ENCODE results near the gene RTCA.
"Not testable (repeated sequence)": the region's sequence is repeated elsewhere in the genome, so short reads cannot be mapped to it uniquely, and the experiment has no call there.

RTCA gene

DNA sequence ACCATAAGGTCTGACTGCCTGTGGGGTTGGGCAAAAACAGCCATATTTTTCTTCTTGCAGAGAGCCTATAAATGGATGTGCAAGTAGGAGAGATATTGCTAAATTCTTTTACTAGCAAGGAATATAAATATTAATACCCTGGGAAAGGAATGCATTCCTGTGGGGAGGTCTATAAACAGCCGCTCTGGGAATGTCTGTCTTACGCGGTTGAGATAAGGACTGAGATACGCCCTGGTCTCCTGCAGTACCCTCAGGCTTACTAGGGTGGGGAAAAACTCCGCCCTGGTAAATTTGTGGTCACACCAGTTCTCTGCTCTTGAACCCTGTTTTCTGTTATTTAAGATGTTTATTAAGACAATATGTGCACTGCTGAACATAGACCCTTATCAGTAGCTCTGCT is 1.9 kb upstream of the RTCA start:
- DNase-seq, result not testable (repeated sequence)

DNA sequence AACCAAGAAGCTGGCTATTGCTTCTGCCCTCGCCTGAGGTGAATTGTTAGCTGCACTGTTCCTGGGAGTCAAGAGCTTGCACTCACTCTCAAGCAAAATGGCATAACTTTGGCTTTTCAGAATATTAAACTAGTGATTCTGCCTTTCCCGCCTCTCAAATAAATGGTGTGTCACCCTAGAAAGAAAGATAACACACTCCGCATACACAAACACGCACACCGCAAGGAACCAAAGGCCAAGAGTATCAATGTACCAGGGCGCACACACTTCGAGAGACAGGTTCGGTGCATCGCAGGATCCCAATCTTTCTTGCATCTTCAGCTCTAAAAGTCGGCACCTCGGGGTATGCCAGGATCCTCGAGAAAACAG is 470 bp upstream of the RTCA start:
- DNase-seq, result no peak

DNA sequence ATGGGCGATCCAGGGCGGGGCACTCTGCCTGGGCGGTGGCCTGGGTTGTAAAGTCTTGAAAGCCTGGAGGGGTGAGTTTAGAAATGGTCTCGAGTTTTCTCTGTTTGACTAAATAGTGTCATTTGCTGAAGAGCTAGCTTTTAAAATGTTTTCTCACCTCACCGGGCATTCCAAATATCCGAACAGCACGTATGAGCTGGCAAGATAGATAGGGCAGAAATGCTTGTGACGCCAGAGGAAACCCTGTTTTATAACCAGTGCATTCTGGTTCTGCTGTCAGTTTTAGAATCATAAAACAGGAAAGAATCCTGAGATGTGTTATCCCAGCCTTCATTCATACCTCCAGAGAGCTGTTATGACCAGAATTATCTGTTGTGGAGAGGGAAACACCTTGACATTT is 725 bp downstream of the RTCA start:
- DNase-seq, result no peak

DNA sequence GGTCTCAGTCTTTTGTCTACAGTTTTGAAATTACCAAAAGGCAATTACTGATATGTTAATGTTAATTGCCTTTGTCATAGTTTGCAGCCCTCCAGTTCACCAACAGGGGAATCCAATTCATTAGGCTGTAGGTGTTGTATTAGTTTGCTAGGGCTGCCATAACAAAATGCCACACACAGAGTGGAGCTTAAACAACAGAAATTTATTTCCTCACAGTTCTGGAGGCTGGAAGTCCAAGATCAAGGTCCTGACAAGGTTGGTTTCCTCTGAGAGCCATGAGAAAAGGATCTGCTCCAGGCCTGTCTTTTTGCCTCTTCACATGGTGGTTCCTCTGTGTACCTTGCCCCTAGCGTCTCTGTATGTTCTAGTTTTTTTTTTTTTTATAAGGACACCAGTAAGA is 1.3 kb downstream of the RTCA start:
- no peak for DNase-seq

DNA sequence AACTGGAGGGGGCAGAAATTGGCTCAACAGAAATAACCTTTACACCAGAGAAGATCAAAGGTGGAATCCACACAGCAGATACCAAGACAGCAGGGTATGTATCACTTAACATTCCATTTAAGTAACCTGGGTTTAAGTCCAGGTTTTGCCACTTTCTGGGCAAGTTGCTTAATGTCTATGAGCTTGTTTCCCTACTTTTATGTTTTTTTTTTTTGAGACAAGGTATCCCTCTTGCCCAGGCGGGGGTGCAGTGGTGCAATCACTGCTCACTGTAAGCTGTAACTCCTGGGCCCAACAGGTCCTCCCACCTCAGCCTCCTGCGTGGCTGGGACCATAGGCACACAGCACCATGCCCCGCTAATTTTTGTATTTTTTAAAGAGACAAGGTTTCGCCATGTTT is 2.2 kb downstream of the RTCA start:
- DNase-seq, result no peak

DNA sequence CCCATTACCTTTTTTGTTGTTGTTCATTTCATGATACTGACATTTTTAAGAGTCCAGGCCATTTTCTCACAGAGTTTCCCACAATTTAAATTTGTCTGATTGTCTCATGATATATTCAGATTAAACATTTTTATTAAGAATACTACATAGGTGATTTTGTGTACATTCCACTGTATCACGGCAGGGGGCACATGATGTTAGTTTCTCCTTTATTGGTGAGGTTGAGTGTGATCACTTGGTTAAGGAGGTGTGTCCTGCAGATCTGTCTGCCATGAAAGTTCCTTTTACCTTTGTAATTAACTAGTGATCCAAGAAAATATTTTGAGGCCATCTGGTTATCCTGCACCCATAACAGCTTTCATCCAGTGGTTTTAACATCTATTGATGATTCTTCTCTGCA is 11.8 kb downstream of the RTCA start:
- DNase-seq, result no peak

DNA sequence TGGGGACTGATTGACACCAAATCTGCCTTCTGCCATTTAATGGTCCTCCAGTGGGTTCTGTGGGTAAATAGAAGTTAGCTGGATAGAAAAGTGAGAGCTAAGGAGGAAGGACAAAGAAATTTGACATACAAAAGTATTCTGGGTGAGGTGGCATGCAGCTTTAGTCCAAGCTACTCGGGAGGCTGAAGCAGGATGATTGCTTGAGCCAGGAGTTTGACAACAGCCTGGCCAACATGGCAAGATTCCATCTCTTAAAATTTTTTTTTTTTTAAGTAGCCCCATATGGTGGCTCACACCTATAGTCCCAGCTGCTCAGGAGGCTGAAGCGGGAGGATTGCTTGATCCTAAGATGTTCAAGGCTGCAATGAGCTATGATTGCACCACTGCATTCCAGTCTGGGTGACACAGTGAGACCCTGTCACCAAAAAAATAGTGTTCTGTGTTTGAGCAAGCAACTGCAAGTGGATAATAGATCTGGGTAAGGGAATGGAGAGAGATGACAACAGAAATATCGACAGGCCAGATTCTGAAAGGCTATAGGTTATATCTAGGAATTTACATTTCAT is 13.4 kb downstream of the RTCA start:
- no peak for DNase-seq

DNA sequence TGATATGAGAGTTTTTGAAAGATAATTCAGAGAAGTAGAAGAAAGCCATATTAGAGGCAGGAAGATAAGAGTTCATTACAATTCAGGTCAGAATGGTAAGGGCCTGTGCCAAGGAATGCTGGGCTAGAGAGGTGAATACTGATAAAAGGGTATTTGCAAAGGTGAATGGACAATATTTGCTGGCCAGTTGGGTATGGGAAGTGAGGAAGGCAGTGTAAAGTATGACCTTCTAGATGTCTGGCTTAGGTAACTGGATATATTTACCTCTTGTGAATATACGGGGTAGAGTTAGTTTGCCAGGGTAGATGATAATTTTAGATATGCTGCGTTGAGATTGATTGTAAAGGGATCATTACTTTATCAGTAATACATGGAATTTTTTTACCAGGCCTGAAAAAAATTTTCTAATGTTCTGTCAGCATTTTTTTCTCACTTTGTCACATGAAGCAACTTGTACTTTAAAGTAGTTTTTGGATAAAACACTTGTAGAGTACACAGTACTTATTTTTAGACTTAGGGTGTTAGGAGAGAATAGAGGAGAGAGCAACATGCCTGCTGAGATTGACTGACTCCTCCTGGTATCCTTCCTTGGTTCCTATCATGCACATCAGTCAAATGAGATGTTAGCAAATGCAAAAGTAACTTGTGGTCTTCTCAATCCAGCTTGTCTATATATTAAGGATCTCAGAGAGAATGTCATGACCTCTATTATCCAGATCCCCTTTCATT is 14.1 kb downstream of the RTCA start:
- no peak for DNase-seq

DNA sequence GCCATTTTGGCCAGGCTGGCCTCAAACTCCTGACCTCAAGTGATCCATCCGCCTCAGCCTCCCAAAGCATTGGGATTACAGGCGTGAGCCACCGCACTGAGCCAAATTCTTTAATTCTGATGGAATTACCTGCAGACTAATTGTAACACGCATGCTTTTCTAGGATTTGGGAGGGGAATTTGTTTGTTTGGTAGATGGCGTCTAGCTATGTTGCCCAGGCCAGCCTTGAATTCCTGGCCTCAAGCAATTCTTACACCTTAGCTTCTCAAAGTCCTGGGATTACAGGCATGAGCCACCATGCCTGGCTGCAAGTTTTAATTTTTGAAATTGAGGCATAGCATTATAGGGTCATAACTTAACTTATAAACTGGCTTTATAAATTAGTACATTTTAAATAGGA is 18.6 kb downstream of the RTCA start:
- no peak for DNase-seq

DNA sequence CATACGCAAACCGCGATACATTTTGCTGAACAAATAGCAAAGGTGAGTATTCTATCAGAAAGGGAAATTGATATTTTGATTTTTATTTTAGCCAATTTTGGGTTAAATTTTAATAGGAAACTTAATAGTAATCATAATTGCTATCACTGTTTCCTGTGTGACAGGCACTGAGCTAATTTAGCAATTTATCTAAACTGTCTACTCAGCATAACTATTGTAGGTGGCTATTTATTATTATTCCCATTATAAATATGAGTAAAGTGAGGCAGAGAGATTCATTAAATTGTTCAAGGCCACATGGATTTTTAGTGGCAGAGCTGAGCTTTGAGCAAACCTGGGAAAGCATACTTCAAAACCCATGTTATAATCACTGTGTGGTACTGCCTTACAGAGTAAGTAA is 21.1 kb downstream of the RTCA start:
- no peak for DNase-seq

DNA sequence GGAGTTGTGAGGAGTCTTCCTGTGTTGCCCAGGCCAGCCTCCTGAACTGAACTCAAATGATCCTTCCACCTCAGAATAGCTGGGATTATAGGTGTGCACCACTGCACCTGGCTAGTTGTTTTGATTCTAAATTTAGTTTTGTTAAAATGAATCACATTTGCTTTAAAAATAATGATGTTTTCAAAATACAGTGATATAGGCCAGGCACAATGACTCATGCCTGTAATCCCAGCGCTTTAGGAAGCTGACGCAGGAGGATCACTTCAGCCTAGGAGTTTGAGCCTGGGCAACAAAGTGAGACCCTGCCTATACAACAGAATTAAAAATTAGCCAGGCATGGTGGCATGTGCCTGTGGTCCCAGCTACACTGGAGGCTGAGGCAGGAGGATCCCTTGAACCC is 24.3 kb downstream of the RTCA start:
- no peak for DNase-seq

DNA sequence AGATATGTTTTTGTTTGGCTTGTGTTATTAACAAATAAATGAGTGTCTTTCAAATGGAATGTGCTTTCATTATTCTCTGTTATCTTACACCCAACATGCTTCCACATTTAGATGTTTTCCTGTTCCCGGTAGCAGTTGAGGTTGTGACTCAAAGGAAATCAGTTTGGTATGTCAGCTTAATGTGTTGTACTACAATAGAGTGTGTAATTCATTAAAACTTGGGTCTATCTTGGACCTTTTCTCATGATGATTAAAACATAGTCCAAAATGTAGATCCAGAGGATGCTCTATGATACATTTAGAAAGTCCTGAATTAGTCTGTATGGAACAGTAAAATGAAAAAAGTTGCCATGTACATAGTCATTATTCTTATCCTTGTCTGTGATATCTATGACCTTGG is 26.7 kb downstream of the RTCA start:
- DNase-seq, result no peak

DNA sequence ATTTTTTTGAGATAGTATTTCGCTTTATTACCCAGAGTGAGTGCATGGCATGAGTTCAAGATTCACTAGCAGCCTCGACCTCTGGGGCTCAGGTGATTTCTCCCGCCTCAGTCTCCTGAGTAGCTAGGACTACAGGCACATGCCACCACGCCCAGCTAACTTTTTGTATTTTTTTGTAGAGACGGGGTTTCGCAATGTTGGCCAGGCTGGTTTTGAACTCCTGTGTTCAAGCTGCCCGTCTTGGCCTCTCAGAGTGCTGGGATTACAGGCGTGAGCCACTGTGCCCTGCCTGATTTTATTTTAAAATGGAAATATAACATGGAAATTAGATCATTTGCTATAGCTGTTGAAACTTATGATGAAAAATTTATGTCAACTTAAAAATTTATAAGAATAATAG is 30.1 kb downstream of the RTCA start:
- DNase-seq, result no peak

DNA sequence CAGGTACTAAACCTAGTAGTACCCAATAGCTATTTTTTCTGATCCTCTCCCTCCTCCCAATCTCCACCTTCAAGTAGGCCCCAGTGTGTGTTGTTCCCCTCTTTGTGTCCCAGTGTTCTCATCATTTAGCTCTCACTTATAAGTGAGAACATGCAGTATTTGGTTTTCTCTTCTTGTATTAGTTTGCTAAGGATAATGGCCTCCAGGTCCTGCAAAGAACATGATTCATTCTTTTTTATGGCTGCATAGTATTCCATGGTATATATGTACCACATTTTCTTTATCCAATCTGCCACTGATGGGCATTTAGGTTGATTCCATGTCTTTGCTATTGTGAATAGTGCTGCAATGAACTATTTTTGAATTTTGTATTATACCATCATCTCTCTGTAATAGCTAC is 31.0 kb downstream of the RTCA start:
- DNase-seq, result not testable (repeated sequence)

DNA sequence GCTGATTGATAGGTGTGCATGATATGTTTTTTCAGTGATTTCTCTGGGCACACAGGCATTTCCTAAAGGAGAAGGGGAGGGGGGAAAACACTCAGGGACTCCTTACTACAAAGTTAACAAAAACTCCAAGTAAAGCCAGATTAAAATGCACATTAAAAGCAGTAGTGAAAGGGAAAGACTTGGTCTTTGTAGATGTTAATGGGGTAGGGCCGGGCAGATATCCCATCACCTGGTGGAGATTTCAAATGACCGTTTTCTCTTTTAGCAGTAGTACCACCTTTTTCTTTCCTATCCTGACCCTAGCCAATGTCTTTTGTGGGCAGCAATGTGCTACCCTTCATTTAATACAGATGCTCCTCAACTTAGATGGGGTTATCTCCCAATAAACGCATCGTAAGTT is 32.5 kb downstream of the RTCA start:
- DNase-seq, result no peak

DNA sequence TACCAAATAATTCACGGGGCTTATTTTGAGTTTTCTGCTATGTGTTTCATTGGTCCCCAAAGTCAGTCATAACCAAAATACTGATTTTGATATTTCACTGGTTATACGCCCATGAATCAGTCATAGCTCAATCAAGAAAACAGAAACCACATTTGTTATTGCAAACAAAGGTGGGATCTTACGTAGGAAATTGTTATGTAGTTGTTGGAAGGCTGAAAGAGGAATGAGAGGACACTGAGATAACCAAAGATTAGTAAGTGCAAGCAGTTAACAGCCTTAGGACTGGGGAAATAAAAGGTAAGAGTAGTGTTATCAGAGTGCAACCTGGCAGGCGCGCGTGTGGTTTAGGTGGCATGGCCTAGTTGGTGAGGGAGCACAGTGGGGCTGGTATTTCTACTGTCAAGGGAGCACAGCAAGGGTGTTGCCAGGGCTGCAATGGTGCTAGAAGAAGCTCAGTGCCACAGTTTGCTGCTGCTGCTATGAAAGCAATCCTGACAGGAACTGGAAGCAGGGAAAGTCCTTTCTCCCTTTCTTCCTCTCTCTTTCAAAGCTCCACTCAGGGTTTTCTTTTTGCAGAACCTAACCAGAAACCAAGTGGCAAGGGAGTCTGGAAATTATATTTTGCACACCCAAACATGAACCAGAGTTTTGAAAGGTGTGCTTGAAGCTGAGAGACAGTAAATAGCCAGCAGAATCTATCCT is 33.7 kb downstream of the RTCA start:
- DNase-seq, result no peak

DNA sequence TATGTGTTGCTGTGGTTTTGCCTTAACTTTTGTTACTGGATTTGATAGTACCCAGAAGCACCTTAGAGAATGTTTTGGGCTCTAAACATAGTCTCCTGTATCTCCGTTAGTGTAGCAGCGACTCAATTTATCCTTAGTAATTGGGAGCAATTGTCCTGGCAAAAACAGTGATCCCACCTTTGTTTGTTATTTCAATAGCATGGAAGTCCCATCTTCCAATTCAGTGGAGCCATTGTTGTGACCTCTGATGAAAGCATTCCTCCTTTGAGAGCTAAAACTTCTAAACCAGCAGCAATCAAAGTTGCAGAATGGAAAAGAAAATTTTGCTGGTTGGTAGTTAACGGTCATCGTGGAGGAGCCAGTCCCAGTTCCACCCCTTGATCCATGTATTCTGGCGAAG is 34.7 kb downstream of the RTCA start:
- DNase-seq, result no peak

DNA sequence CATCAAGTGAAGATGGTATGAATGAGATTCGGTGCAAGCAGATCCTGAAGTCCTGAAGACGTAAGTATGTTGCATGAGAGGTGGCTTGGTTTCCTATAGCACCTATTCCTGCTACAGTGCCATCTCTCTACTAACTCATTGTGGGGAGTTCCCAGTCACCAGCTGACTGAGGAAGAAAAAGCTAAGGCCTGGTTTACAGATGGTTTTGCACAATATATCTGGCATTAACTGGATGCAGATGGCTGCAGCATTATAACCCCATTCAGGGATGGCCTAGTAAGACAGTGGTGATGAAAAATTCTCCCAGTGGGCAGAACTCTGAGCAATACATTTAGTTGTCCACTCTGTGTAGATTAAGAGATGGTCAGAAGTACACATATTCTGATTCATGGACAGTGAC is 36.7 kb downstream of the RTCA start:
- no peak for DNase-seq

DNA sequence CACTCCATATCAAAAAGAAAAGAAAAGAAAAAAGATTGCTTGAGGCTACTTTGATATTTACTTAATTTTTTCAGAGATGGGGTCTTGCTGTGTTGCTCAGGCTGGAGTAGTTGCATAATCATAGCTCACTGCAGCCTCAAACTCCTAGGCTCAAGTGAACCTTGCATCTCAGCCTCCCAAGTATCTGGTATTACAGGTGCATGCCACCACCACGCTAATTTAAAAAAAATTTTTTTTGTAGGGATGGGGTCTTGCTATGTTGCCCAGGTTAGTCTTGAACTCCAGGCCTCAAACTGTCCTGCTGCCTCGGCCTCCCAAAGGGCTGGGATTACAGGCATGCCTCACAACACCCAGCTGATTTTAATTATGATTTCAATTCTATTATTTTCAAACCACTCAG is 38.2 kb downstream of the RTCA start:
- no peak for DNase-seq

DNA sequence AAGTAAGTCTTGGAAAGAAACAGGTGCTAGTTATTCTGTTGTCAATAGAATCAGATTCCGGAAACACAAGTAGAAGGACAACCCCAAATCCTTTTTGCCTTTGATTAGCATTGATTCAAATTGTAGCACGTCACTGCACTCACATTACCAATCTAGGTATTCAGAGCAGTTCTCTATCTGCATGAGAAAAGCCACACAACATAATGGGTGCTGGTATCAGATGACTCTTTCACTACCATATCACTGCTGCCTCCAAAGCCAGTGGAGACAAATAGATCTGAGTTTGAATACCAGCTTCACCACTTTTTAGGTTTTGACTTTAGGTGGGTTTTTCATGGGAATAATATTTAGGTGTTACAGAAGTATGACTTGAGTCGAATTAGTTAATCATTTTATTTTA is 38.9 kb downstream of the RTCA start:
- no peak for DNase-seq

DNA sequence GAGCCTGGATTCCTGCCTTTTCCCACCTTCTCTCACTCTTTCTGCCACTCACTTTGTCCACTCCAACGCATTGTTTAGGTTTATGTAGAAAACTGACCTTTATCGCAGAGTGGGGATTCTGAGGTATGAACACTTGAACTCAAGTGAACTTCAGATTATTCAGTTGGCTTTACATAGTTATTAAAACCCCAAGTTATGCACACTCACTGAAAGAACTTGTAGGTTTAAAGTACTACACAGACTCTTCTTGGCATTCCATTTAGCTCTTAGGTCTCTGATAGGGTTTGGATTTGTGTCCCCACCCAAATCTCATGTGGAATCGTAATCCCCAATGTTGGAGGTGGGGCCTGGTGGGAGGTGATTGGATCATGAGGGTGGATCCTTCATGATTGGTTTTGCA is 39.9 kb downstream of the RTCA start:
- DNase-seq, result no peak

DNA sequence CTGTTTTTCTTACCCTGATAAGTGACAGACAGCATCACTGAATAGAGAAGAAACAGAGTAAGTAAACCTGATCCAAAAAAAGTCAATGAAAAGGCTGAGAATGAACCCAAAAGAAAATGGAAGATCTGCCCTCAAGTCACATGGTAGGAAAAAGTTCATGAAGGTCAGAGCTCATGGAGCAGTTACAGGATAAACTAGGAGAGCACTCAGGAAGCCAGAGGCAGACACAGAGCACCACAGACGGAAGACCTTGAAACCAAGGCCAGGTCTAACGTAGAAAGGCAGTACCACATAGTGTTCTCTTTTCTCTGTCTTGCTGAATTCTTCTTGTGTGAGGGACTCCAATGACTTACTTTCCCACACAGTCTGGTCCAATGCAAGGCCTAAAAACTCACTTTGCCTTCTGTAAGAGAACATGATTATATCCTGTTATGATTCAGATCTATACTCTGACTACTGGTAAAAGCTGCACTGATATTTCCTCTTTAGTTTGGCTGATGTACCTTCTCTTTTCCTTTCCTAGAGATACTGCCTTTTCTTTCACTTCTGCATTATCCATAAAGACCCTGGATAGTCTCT is 40.8 kb downstream of the RTCA start:
- no peak for DNase-seq

DNA sequence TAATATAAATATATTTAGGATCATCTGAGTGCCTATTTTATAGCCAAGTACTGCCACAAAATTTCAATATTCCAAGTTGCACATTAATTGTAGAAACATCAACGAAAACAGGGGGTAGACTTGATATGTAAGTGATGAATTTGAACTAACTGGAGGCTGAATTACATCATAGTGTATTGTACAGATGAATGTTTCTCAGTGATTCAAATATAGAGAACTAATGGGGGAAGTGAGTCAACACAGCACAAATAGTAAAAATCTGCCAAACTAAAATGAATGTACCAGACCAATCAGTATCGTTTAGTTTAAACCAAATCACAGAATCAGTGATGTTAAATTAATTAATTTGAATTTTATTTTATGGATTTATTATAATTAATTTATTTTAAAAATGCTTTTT is 42.8 kb downstream of the RTCA start:
- DNase-seq, result no peak

DNA sequence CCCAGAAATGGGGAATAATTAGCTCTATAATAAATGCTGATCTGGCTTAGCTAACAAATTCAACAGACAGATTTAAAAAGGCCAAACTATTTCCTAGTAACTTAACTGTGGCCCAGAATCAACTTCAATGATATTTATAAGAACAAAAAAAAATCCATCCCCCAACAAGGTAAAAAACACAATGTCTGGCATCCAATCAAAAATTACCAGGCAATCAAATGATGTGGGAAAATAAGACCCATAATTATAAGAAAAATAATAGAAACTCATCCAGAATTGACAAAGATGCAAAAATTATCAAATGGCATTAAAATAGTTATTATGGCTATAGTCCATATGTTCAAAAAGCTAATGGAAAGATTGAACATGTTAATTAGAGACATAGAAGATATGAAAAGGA is 43.8 kb downstream of the RTCA start:
- no peak for DNase-seq

All from DMS153 (cell line).